ENCODE results near the gene SPATA18. TPM values are rescaled to one million over a fixed set of nuclear protein-coding genes. Genes with fewer than 3 reads are reported as not detected.

Gene SPATA18
- total and polyA plus RNA-seq, 9 of the 15 experiments (the other 6 are each of a cell fraction or from before 2014, with no cell fraction given), result 0.09 TPM; not detected in 8

DNA sequence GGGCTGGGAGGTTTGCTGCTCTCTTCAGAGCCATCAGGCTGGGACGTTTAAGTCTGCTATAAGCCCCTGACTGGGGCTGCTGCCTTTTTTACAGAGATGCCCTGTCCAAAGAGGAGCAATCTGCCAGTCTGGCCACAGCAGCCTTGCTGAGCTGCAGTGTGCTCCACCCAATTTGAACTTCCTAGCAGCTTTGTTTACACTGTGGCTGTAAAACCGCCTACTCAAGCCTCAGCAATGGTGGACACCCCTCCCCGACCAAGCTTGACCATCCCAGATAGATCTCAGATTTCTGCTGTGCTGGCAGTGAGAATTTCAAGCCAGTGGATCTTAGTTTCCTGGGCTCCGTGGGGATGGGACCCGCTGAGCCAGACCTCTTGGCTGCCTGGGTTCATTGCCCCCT, 40.7 kb downstream of the SPATA18 start:
- Histone ChIP-seq H4K20me1 (replicated peaks; ENCODE audit: control insufficient read depth, insufficient read depth, low read length) (no peaks in the 10 kb centered on the region), H3K4me1 (replicated peaks in 1 of 2; ENCODE audit: control insufficient read depth in 2 of 2, insufficient read depth in 2 of 2, low read length in 2 of 2) (no peaks in the 10 kb centered on the region), H3K9me3 (replicated peaks; ENCODE audit: control insufficient read depth, insufficient read depth, low read depth, low read length) (no peaks in the 10 kb centered on the region), H3K9me1 (ENCODE audit: control insufficient read depth, insufficient read depth, low read length) (no peaks in the 10 kb centered on the region), H3K4me2 (ENCODE audit: insufficient read depth, low read length) (no peak overlapping the region), H3K27me3 (ENCODE audit: control insufficient read depth in 2 of 2, insufficient read depth in 2 of 2, low read length in 2 of 2) (no peaks in the 10 kb centered on the region), H3K36me3 (ENCODE audit: control insufficient read depth, insufficient read depth, low read length) (no peaks in the 10 kb centered on the region), H3K79me2 (ENCODE audit: control insufficient read depth, insufficient read depth, low read length) (no peaks in the 10 kb centered on the region), H3K4me3 (no peak overlapping the region), H3K27ac (ENCODE audit: extremely low read depth, low read depth, low read length) (no peak overlapping the region), H2AFZ (ENCODE audit: low read depth, low read length) (no peak overlapping the region), H3K9ac (ENCODE audit: insufficient read depth in 1 of 2, low read depth in 2 of 2, low read length in 2 of 2) (no peak overlapping the region)
- intact Hi-C loops (cut with micrococcal nuclease) (no loop called here), in situ Hi-C loops (cut with MboI) (no loop called here)
- DNase-seq (ENCODE audit: extremely low read depth in 1 of 4, low spot score in 3 of 4) (no peak), FAIRE-seq (no peak), ATAC-seq (no peak)
- ChIA-PET CTCF (ENCODE audit: low intra/inter-chr PET ratio) (no interaction called here), POLR2A (no interaction called here)
- TF ChIP-seq, protein P1, sequence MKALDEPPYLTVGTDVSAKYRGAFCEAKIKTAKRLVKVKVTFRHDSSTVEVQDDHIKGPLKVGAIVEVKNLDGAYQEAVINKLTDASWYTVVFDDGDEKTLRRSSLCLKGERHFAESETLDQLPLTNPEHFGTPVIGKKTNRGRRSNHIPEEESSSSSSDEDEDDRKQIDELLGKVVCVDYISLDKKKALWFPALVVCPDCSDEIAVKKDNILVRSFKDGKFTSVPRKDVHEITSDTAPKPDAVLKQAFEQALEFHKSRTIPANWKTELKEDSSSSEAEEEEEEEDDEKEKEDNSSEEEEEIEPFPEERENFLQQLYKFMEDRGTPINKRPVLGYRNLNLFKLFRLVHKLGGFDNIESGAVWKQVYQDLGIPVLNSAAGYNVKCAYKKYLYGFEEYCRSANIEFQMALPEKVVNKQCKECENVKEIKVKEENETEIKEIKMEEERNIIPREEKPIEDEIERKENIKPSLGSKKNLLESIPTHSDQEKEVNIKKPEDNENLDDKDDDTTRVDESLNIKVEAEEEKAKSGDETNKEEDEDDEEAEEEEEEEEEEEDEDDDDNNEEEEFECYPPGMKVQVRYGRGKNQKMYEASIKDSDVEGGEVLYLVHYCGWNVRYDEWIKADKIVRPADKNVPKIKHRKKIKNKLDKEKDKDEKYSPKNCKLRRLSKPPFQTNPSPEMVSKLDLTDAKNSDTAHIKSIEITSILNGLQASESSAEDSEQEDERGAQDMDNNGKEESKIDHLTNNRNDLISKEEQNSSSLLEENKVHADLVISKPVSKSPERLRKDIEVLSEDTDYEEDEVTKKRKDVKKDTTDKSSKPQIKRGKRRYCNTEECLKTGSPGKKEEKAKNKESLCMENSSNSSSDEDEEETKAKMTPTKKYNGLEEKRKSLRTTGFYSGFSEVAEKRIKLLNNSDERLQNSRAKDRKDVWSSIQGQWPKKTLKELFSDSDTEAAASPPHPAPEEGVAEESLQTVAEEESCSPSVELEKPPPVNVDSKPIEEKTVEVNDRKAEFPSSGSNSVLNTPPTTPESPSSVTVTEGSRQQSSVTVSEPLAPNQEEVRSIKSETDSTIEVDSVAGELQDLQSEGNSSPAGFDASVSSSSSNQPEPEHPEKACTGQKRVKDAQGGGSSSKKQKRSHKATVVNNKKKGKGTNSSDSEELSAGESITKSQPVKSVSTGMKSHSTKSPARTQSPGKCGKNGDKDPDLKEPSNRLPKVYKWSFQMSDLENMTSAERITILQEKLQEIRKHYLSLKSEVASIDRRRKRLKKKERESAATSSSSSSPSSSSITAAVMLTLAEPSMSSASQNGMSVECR (CRISPR knock-in tag; IDR thresholded peaks at IDR 0.05), result no peak
- TF ChIP-seq STAG1 (CRISPR knock-in tag; IDR thresholded peaks at IDR 0.05; ENCODE audit: borderline replicate concordance), result no peak
- no peak for TF ChIP-seq CAMTA2 (CRISPR knock-in tag; conservative IDR thresholded peaks at IDR 0.05)
- no peak for TF ChIP-seq TAF1 (IDR thresholded peaks at IDR 0.05; ENCODE audit: control insufficient read depth, extremely low read depth, insufficient read depth, low read length, severe bottlenecking)
- TF ChIP-seq, protein P2, sequence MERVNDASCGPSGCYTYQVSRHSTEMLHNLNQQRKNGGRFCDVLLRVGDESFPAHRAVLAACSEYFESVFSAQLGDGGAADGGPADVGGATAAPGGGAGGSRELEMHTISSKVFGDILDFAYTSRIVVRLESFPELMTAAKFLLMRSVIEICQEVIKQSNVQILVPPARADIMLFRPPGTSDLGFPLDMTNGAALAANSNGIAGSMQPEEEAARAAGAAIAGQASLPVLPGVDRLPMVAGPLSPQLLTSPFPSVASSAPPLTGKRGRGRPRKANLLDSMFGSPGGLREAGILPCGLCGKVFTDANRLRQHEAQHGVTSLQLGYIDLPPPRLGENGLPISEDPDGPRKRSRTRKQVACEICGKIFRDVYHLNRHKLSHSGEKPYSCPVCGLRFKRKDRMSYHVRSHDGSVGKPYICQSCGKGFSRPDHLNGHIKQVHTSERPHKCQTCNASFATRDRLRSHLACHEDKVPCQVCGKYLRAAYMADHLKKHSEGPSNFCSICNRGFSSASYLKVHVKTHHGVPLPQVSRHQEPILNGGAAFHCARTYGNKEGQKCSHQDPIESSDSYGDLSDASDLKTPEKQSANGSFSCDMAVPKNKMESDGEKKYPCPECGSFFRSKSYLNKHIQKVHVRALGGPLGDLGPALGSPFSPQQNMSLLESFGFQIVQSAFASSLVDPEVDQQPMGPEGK (CRISPR knock-in tag; IDR thresholded peaks at IDR 0.05; ENCODE audit: borderline replicate concordance), result no peak
- TF ChIP-seq SAP30 (IDR thresholded peaks at IDR 0.05; ENCODE audit: borderline replicate concordance, insufficient read depth, low read depth, low read length, poor library complexity, severe bottlenecking), result no peak
- no peak for TF ChIP-seq PHF8 (IDR thresholded peaks at IDR 0.05; ENCODE audit: borderline replicate concordance, low read length)
- no peak for TF ChIP-seq ZNF707 (CRISPR knock-in tag; conservative IDR thresholded peaks at IDR 0.05)
- no peak for TF ChIP-seq KLF1 (tag; IDR thresholded peaks at IDR 0.05)
- TF ChIP-seq ZKSCAN8 (CRISPR knock-in tag; IDR thresholded peaks at IDR 0.05), result no peak
- no peak for TF ChIP-seq MEF2A (IDR thresholded peaks at IDR 0.05; ENCODE audit: control insufficient read depth, low read depth, low read length)
- WGBS (ENCODE audit: insufficient coverage, low coverage, missing lambda C conversion rate), result 0% methylated on average over 5 of the region's 5 CpGs
- no TSS peak for BruUV-seq (replicated peaks)

Data from K562 (cell line).